ENCODE data around the gene DGCR8.

The DGCR8 gene

GRCh38 chr22:20060700-20061480, 19.2 kb upstream of the DGCR8 start:
- no peaks in the 10 kb centered on the region for H3K4me1 ChIP-seq (ENCODE audit: control insufficient read depth, insufficient read depth, low read length, poor library complexity, severe bottlenecking)
- H3K27me3 ChIP-seq (replicated peaks; ENCODE audit: control insufficient read depth, insufficient read depth, low read length, poor library complexity, severe bottlenecking), result no peaks in the 10 kb centered on the region
- no peaks in the 10 kb centered on the region for H3K9me3 ChIP-seq (ENCODE audit: control insufficient read depth, low read length)
- H3K27ac ChIP-seq (ENCODE audit: insufficient read depth, low read length, poor library complexity, severe bottlenecking), result no peak overlapping the region
- H3K36me3 ChIP-seq (ENCODE audit: control insufficient read depth, insufficient read depth, low read length), result peaks cover 55% of the 10 kb centered on the region
- H3K4me3 ChIP-seq (ENCODE audit: insufficient read depth, low read depth, low read length, poor library complexity, severe bottlenecking), result no peak overlapping the region
- no peak for DNase-seq

GRCh38 chr22:20061481-20061861, 18.6 kb upstream of the DGCR8 start:
- H3K4me3 ChIP-seq (ENCODE audit: insufficient read depth, low read depth, low read length, poor library complexity, severe bottlenecking), result no peak overlapping the region

GRCh38 chr22:20062043-20062765, 17.8 kb upstream of the DGCR8 start:
- Histone ChIP-seq H3K9me3 (ENCODE audit: control insufficient read depth, low read length) (no peaks in the 10 kb centered on the region), H3K4me3 (ENCODE audit: insufficient read depth, low read depth, low read length, poor library complexity, severe bottlenecking) (no peak overlapping the region), H3K27me3 (replicated peaks; ENCODE audit: control insufficient read depth, insufficient read depth, low read length, poor library complexity, severe bottlenecking) (no peaks in the 10 kb centered on the region), H3K36me3 (ENCODE audit: control insufficient read depth, insufficient read depth, low read length) (peaks cover 47% of the 10 kb centered on the region), H3K4me1 (ENCODE audit: control insufficient read depth, insufficient read depth, low read length, poor library complexity, severe bottlenecking) (no peaks in the 10 kb centered on the region), H3K27ac (ENCODE audit: insufficient read depth, low read length, poor library complexity, severe bottlenecking) (no peak overlapping the region)
- no peak for DNase-seq

More at GRCh38 chr22:20061481-20061861, 18.6 kb upstream of the DGCR8 start:
- Histone ChIP-seq H3K27ac (ENCODE audit: insufficient read depth, low read length, poor library complexity, severe bottlenecking) (no peak overlapping the region), H3K27me3 (replicated peaks; ENCODE audit: control insufficient read depth, insufficient read depth, low read length, poor library complexity, severe bottlenecking) (no peaks in the 10 kb centered on the region), H3K4me1 (ENCODE audit: control insufficient read depth, insufficient read depth, low read length, poor library complexity, severe bottlenecking) (no peaks in the 10 kb centered on the region), H3K36me3 (ENCODE audit: control insufficient read depth, insufficient read depth, low read length) (peaks cover 50% of the 10 kb centered on the region), H3K9me3 (ENCODE audit: control insufficient read depth, low read length) (no peaks in the 10 kb centered on the region)
- DNase-seq, result no peak

GRCh38 chr22:20062766-20063083, 17.3 kb upstream of the DGCR8 start:
- H3K4me1 ChIP-seq (ENCODE audit: control insufficient read depth, insufficient read depth, low read length, poor library complexity, severe bottlenecking), result no peaks in the 10 kb centered on the region
- no peak overlapping the region for H3K27ac ChIP-seq (ENCODE audit: insufficient read depth, low read length, poor library complexity, severe bottlenecking)
- no peak overlapping the region for H3K4me3 ChIP-seq (ENCODE audit: insufficient read depth, low read depth, low read length, poor library complexity, severe bottlenecking)
- H3K36me3 ChIP-seq (ENCODE audit: control insufficient read depth, insufficient read depth, low read length), result peaks cover 43% of the 10 kb centered on the region
- no peaks in the 10 kb centered on the region for H3K9me3 ChIP-seq (ENCODE audit: control insufficient read depth, low read length)
- no peaks in the 10 kb centered on the region for H3K27me3 ChIP-seq (replicated peaks; ENCODE audit: control insufficient read depth, insufficient read depth, low read length, poor library complexity, severe bottlenecking)
- no peak for DNase-seq

- no peak overlapping the region for H3K27ac ChIP-seq (ENCODE audit: insufficient read depth, low read length, poor library complexity, severe bottlenecking)
- H3K4me3 ChIP-seq (ENCODE audit: insufficient read depth, low read depth, low read length, poor library complexity, severe bottlenecking), result no peak overlapping the region
- DNase-seq, result no peak
- no peaks in the 10 kb centered on the region for H3K4me1 ChIP-seq (ENCODE audit: control insufficient read depth, insufficient read depth, low read length, poor library complexity, severe bottlenecking)
- no peaks in the 10 kb centered on the region for H3K27me3 ChIP-seq (replicated peaks; ENCODE audit: control insufficient read depth, insufficient read depth, low read length, poor library complexity, severe bottlenecking)
- peaks cover 43% of the 10 kb centered on the region for H3K36me3 ChIP-seq (ENCODE audit: control insufficient read depth, insufficient read depth, low read length)
- H3K9me3 ChIP-seq (ENCODE audit: control insufficient read depth, low read length), result no peaks in the 10 kb centered on the region
Measured at GRCh38 chr22:20063271-20064139, 16.5 kb upstream of the DGCR8 start.

- Histone ChIP-seq H3K9me3 (ENCODE audit: control insufficient read depth, low read length) (no peaks in the 10 kb centered on the region), H3K36me3 (ENCODE audit: control insufficient read depth, insufficient read depth, low read length) (peaks cover 43% of the 10 kb centered on the region), H3K27me3 (replicated peaks; ENCODE audit: control insufficient read depth, insufficient read depth, low read length, poor library complexity, severe bottlenecking) (no peaks in the 10 kb centered on the region), H3K27ac (ENCODE audit: insufficient read depth, low read length, poor library complexity, severe bottlenecking) (no peak overlapping the region), H3K4me3 (ENCODE audit: insufficient read depth, low read depth, low read length, poor library complexity, severe bottlenecking) (no peak overlapping the region), H3K4me1 (ENCODE audit: control insufficient read depth, insufficient read depth, low read length, poor library complexity, severe bottlenecking) (no peaks in the 10 kb centered on the region)
- DNase-seq, result no peak
Measured at GRCh38 chr22:20064140-20064480, 15.9 kb upstream of the DGCR8 start.

GRCh38 chr22:20064545-20065262, 15.3 kb upstream of the DGCR8 start:
- no peak overlapping the region for H3K4me3 ChIP-seq (ENCODE audit: insufficient read depth, low read depth, low read length, poor library complexity, severe bottlenecking)
- no peaks in the 10 kb centered on the region for H3K27me3 ChIP-seq (replicated peaks; ENCODE audit: control insufficient read depth, insufficient read depth, low read length, poor library complexity, severe bottlenecking)
- H3K36me3 ChIP-seq (ENCODE audit: control insufficient read depth, insufficient read depth, low read length), result peaks cover 43% of the 10 kb centered on the region
- no peaks in the 10 kb centered on the region for H3K4me1 ChIP-seq (ENCODE audit: control insufficient read depth, insufficient read depth, low read length, poor library complexity, severe bottlenecking)
- no peak overlapping the region for H3K27ac ChIP-seq (ENCODE audit: insufficient read depth, low read length, poor library complexity, severe bottlenecking)
- DNase-seq, result no peak
- H3K9me3 ChIP-seq (ENCODE audit: control insufficient read depth, low read length), result no peaks in the 10 kb centered on the region

- Histone ChIP-seq H3K27me3 (replicated peaks; ENCODE audit: control insufficient read depth, insufficient read depth, low read length, poor library complexity, severe bottlenecking) (no peaks in the 10 kb centered on the region), H3K4me3 (ENCODE audit: insufficient read depth, low read depth, low read length, poor library complexity, severe bottlenecking) (no peak overlapping the region), H3K4me1 (ENCODE audit: control insufficient read depth, insufficient read depth, low read length, poor library complexity, severe bottlenecking) (no peaks in the 10 kb centered on the region), H3K36me3 (ENCODE audit: control insufficient read depth, insufficient read depth, low read length) (peaks cover 37% of the 10 kb centered on the region), H3K27ac (ENCODE audit: insufficient read depth, low read length, poor library complexity, severe bottlenecking) (no peak overlapping the region), H3K9me3 (ENCODE audit: control insufficient read depth, low read length) (no peaks in the 10 kb centered on the region)
- DNase-seq, result no peak
Measured at GRCh38 chr22:20065896-20066616, 14.0 kb upstream of the DGCR8 start.

GRCh38 chr22:20066617-20067383, 13.2 kb upstream of the DGCR8 start:
- Histone ChIP-seq H3K36me3 (ENCODE audit: control insufficient read depth, insufficient read depth, low read length) (peaks cover 30% of the 10 kb centered on the region), H3K27me3 (replicated peaks; ENCODE audit: control insufficient read depth, insufficient read depth, low read length, poor library complexity, severe bottlenecking) (no peaks in the 10 kb centered on the region), H3K27ac (ENCODE audit: insufficient read depth, low read length, poor library complexity, severe bottlenecking) (no peak overlapping the region), H3K9me3 (ENCODE audit: control insufficient read depth, low read length) (no peaks in the 10 kb centered on the region), H3K4me3 (ENCODE audit: insufficient read depth, low read depth, low read length, poor library complexity, severe bottlenecking) (no peak overlapping the region), H3K4me1 (ENCODE audit: control insufficient read depth, insufficient read depth, low read length, poor library complexity, severe bottlenecking) (no peaks in the 10 kb centered on the region)
- no peak for DNase-seq

Data from effector memory CD4-positive, alpha-beta T cell (primary cell).